Epithelial cell of esophagus (primary cell): ENCODE results near the gene SGSH.

Source experiments
- DNase-seq: peaks from one replicate; pipeline ENCODE4 v3.0.0; 2010; ENCODE audit warnings: low read depth
- H3K4me3 ChIP-seq: 2 replicates; pipeline ENCODE4 v1.5.1; 2011; ENCODE audit warnings: mild to moderate bottlenecking, low read length, control low read depth
- TF ChIP-seq, protein P1 (sequence below): IDR thresholded peaks from 2 replicates; pipeline ENCODE4 v1.5.1; 2011; ENCODE audit warnings: low read depth, mild to moderate bottlenecking, low read length, control low read depth, inconsistent platforms; ENCODE audit not compliant: insufficient read depth; ENCODE audit errors: missing control alignments

SGSH gene

DNA sequence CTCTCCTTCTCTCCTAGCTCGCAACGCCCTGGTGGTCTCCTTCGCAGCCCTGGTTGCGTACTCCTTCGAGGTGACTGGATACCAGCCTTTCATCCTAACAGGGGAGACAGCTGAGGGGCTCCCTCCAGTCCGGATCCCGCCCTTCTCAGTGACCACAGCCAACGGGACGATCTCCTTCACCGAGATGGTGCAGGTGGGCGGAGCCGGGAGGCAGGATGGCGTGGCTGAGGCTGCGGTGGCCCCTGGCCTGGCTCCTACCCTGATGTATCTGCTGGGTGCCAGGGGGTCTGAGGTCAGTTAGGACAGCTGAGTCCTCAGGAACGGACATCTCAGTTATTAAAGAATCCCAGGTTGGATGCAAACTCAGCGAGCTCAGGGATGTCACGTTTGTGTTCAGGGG is 16.8 kb upstream of the SGSH start:
- H3K4me3 ChIP-seq, result no peak overlapping the region
- DNase-seq, result no peak
- TF ChIP-seq, protein P1, sequence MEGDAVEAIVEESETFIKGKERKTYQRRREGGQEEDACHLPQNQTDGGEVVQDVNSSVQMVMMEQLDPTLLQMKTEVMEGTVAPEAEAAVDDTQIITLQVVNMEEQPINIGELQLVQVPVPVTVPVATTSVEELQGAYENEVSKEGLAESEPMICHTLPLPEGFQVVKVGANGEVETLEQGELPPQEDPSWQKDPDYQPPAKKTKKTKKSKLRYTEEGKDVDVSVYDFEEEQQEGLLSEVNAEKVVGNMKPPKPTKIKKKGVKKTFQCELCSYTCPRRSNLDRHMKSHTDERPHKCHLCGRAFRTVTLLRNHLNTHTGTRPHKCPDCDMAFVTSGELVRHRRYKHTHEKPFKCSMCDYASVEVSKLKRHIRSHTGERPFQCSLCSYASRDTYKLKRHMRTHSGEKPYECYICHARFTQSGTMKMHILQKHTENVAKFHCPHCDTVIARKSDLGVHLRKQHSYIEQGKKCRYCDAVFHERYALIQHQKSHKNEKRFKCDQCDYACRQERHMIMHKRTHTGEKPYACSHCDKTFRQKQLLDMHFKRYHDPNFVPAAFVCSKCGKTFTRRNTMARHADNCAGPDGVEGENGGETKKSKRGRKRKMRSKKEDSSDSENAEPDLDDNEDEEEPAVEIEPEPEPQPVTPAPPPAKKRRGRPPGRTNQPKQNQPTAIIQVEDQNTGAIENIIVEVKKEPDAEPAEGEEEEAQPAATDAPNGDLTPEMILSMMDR, result no peak

DNA sequence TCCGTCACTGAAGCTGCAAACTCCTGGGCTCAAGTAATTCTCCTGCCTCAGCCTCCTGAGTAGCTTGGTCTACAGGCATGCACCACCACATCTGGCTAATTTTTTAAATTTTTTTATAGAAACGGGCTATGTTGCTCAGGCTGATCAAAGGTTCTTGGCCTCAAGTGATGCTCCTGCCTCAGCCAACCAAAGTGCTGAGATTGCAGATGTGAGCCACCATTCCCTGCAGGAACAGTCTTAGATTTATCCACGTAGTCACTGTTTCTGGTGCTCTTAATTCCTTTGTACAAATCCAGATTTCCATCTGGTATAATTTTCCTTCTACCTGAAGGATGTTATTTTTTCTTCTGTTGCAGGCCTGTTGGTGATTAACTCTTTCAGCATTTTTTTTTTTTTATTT is 13.1 kb upstream of the SGSH start:
- DNase-seq, result no peak
- H3K4me3 ChIP-seq, result no peak overlapping the region
- TF ChIP-seq, protein P1, result no peak

DNA sequence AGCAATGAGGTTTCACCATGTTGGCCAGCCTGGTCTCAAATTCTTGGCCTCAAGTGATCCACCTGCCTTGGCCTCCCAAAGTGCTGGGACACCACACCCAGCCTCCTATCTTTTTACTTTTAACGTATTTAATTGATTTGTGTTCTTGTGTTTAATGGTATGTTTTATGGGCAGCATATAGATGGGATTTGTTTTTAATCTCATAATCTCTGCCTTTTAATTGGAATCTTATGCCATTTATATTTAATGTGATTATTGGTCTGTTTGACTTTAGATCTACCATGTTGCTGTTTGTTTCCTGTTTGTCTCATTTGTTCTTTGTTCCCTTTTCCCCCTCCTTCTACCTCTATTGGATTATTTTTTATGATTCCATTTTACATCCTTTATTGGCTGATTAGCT is 12.3 kb upstream of the SGSH start:
- TF ChIP-seq, protein P1, result no peak
- no peak overlapping the region for H3K4me3 ChIP-seq

DNA sequence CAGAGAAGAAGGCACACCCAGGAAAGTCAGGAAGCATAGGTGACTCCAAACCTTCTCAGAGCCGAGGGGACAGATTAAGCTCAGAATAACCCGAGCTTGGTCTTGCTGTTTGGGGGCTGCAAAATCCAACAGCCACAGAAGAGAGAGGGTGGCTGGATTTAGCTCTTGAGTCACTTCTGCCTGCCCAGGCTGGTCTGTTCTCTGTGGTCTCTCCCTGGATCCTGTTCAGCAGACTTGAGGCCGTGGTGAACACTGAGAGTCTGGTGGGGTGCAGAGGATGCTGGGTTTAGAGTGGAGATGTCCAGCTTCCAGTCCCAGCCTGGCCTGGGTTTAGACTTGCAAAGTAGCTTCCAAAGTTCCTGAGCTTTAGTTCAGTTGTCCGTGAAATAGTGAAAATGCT is 8.9 kb upstream of the SGSH start:
- H3K4me3 ChIP-seq, result no peak overlapping the region
- TF ChIP-seq, protein P1, result no peak
- DNase-seq, result peak; percentile 18

More for the DNA sequence above, 12.3 kb upstream of the SGSH start:
- DNase-seq, result no peak

DNA sequence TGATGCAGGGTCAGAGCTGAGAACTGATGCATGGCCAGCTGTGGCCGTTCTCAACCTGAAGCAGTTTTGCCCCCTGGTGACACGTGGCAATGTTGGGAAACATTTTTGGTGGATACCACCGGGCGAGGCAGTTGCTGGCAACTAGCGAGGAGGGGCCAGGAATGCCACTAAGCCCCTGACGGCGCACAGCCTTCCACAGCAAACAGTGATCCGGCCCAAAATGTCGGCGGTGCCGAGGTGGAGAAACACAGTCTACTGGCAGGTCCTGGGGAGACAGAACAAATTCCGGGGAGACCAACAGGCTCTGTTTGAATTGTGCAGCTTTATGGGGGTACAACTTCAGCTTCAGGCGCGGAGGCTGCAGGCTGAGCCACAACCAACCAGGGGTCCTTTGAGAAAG is 8.3 kb upstream of the SGSH start:
- no peak for DNase-seq
- TF ChIP-seq, protein P1, result no peak

DNA sequence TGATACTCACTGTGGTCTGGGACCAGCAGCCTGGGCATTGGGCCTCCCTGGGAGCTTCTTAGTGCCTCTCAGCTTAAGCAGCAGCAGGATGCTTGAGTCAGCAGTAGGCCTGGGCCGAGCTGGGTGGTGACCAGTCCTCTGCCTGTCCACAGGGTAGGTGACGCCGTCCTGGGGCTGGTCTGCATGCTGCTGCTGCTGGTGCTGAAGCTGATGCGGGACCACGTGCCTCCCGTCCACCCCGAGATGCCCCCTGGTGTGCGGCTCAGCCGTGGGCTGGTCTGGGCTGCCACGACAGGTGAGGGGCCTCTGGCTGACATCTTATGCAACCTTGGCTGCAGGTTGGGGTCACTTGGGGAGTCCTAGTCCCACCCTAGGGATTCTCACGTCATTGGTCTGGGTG is 7.5 kb upstream of the SGSH start:
- TF ChIP-seq, protein P1, result no peak
- no peak overlapping the region for H3K4me3 ChIP-seq
- no peak for DNase-seq

More for the DNA sequence above, 8.3 kb upstream of the SGSH start:
- H3K4me3 ChIP-seq, result no peak overlapping the region

DNA sequence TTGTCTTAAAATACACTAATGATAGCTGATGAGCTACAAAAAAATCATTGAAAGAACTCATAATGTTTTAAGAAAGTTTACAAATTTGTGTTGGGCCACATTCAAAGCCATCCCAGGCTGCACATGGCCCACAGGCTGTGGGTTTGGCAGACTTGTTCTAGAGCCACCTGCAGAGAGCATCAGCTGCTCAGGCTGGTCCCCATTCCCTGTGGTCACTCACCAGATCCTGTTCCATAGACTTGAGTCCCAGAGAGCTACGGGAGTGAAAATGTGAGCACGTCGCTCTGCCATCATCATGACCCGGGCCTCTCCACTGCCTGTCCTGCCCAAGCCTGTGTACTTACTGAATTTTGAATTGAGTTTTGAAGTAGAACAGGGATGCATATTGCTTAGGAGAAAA is 7.0 kb upstream of the SGSH start:
- H3K4me3 ChIP-seq, result no peak overlapping the region
- TF ChIP-seq, protein P1, result no peak
- DNase-seq, result no peak
